ENCODE results near the gene ENTPD6. TPM values are rescaled to one million over a fixed set of nuclear protein-coding genes. Genes with fewer than 3 reads are reported as not detected.

The ENTPD6 gene
- total and polyA plus RNA-seq, 2 of the 4 experiments (the other 2 are of a cell fraction), result 61.1 to 98.6 TPM

GRCh38 chr20:25224941-25225340 lies 29.4 kb downstream of the ENTPD6 start:
- Histone ChIP-seq H2BK15ac (ENCODE audit: low read depth, low read length) (0 out of 3 replicates have a peak overlapping the region, but pooled peaks have one; percentile 85), H3K9ac (ENCODE audit: low read depth, low read length) (no peak overlapping the region), H3K79me1 (ENCODE audit: low read depth in 1 of 2, low read length in 2 of 2) (peaks cover 0 to 12% of the 10 kb centered on the region in 2 experiments; a peak in 2 of 4 replicates), H4K91ac (ENCODE audit: insufficient read depth, low read depth, low read length) (no peak overlapping the region; the same call in 1 of the 2 replicates), H3K27ac (ENCODE audit: insufficient read depth, low read length) (no peak overlapping the region), H3K4ac (ENCODE audit: low read depth, low read length) (no peak overlapping the region; the same call in 1 of the 2 replicates), H3K14ac (replicated peaks; ENCODE audit: low read depth, low read length) (no peak overlapping the region), H3K36me3 (ENCODE audit: control insufficient read depth, insufficient read depth, low read length) (peaks cover 12% of the 10 kb centered on the region; the same call in 1 of the 2 replicates), H2AFZ (replicated peaks; ENCODE audit: low read length, poor library complexity) (no peak overlapping the region), H2BK5ac (ENCODE audit: low read depth, low read length, poor library complexity, severe bottlenecking) (no peak overlapping the region), H3K9me1 (ENCODE audit: insufficient read depth, low read length) (peaks cover 13% of the 10 kb centered on the region), H4K20me1 (ENCODE audit: insufficient read depth, low read length) (no peaks in the 10 kb centered on the region), H3K9me3 (ENCODE audit: control insufficient read depth, insufficient read depth, low read length) (no peaks in the 10 kb centered on the region), H2BK120ac (ENCODE audit: low read depth, low read length) (no peak overlapping the region; the same call in 1 of the 2 replicates), H3K56ac (ENCODE audit: extremely low read depth, insufficient read depth, low read length) (no peak overlapping the region), H4K5ac (ENCODE audit: low read depth, low read length) (no peak overlapping the region), H3K4me3 (ENCODE audit: insufficient read depth, low read depth, low read length) (no peak overlapping the region), H3K18ac (ENCODE audit: low read depth, low read length) (no peak overlapping the region), H3K4me2 (ENCODE audit: low read depth, low read length) (no peak overlapping the region), H4K8ac (ENCODE audit: low read depth in 2 of 2, low read length in 2 of 2) (no peak overlapping the region), H3K27me3 (ENCODE audit: control insufficient read depth, insufficient read depth, low read length) (no peaks in the 10 kb centered on the region), H3K23ac (ENCODE audit: low read depth, low read length) (no peak overlapping the region), H2BK20ac (ENCODE audit: low read depth, low read length) (no peak overlapping the region), H2AK5ac (ENCODE audit: low read depth, low read length) (peak overlapping the region; percentile 33; the same call in 1 of the 2 replicates), H3K4me1 (ENCODE audit: control insufficient read depth, insufficient read depth, low read length) (peaks cover 11% of the 10 kb centered on the region), H2AK9ac (replicated peaks; ENCODE audit: low read depth, low read length, poor library complexity) (no peak overlapping the region)
- ChIA-PET POLR2A (ENCODE audit: unreplicated experiment) (no interaction called here), CTCF (no interaction called here)
- in situ Hi-C loops (cut with MboI; ENCODE audit: low sequenced_read_pairs) (no loop called here), intact Hi-C loops (cut with micrococcal nuclease) (no loop called here), dilution Hi-C loops (cut with HindIII; ENCODE audit: low sequenced_read_pairs, unreplicated experiment) (no loop called here)
- BruUV-seq (replicated peaks), result no TSS peak
- no peak for DNase-seq
- 99% methylated on average over 11 of the region's 16 CpGs; no CpG with 5 or more reads in 1 of the 2 experiments for WGBS, 2 experiments (ENCODE audit: extremely low coverage in 2 of 2, insufficient read length in 1 of 2)
- ATAC-seq (ENCODE audit: low read depth), result no peak
- no peak for TF ChIP-seq CHD1 (IDR thresholded peaks at IDR 0.05; ENCODE audit: low read depth, low read length)

Data from IMR-90 (cell line).